WTC11 (cell line): ENCODE measurements around the gene AGBL4. TPM values are rescaled to one million over a fixed set of nuclear protein-coding genes. Genes with fewer than 3 reads are reported as not detected.

Experiments used
- ATAC-seq: fragments of 200-7000 bp; cut with Tn5 transposase; 2 replicates; pipeline ENCODE4 v1.10.0; 2021; ENCODE audit warnings: mild to moderate bottlenecking, moderate library complexity
- CTCF ChIA-PET: fragments of 300-600 bp; sonication (Branson Sonifier 250); formaldehyde crosslinking; loops from one replicate; lab custom pipeline; 2021; ENCODE audit warnings: antibody characterized with exemption; lab: Charles Lee
- POLR2A ChIA-PET: fragments of 350-600 bp; sonication (Branson Sonifier 250); formaldehyde crosslinking; loops from one replicate; lab custom pipeline; 2021; ENCODE audit warnings: antibody characterized with exemption; lab: Charles Lee
- DNase-seq: peaks from one replicate; pipeline ENCODE4 v3.0.0; 2021; ENCODE audit warnings: low spot score
- H3K27ac Mint-ChIP-seq: 2 replicates; pipeline ENCODE4 v1.8.0; 2021; ENCODE audit warnings: mixed read lengths
- H3K27me3 Mint-ChIP-seq: 2 replicates; pipeline ENCODE4 v1.8.0; 2021; ENCODE audit warnings: low read depth, mild to moderate bottlenecking, moderate library complexity, mixed read lengths
- H3K36me3 Mint-ChIP-seq: 2 replicates; pipeline ENCODE4 v1.8.0; 2021; ENCODE audit warnings: mixed read lengths
- H3K4me1 Mint-ChIP-seq: 2 replicates; pipeline ENCODE4 v1.8.0; 2022; ENCODE audit warnings: mixed read lengths
- H3K4me3 Mint-ChIP-seq: 2 replicates; pipeline ENCODE4 v1.8.0; 2021; ENCODE audit warnings: mild to moderate bottlenecking, moderate library complexity, mixed read lengths
- H3K9me3 Mint-ChIP-seq: 2 replicates; pipeline ENCODE4 v1.8.0; 2021; ENCODE audit warnings: mixed read lengths
- AFF4 ChIP-seq: sonication (generic); formaldehyde crosslinking; IDR thresholded peaks from 2 replicates; pipeline ENCODE4 v1.8.1; 2023; ENCODE audit warnings: mild to moderate bottlenecking, missing genetic modification reagents, borderline replicate concordance
- ATF1 ChIP-seq: sonication (generic); formaldehyde crosslinking; IDR thresholded peaks from 2 replicates; pipeline ENCODE4 v1.8.1; 2023; ENCODE audit warnings: mild to moderate bottlenecking, moderate library complexity, missing genetic modification reagents
- CREB1 ChIP-seq: sonication (generic); formaldehyde crosslinking; IDR thresholded peaks from 2 replicates; pipeline ENCODE4 v1.8.0; 2023; ENCODE audit warnings: mild to moderate bottlenecking, missing genetic modification reagents
- CTCF ChIP-seq: fragments of 200-600 bp; IDR thresholded peaks from 2 replicates; pipeline ENCODE4 v1.8.0; 2022; ENCODE audit warnings: antibody characterized with exemption
- FOXP4 ChIP-seq: sonication (generic); formaldehyde crosslinking; IDR thresholded peaks from 2 replicates; pipeline ENCODE4 v1.8.0; 2022; ENCODE audit warnings: mild to moderate bottlenecking, missing genetic modification reagents
- GTF2I ChIP-seq: fragments of 250-450 bp; sonication (Bioruptor Pico); conservative IDR thresholded peaks from 2 replicates; pipeline ENCODE4 v1.4.0; 2021; ENCODE audit warnings: mild to moderate bottlenecking
- IRF1 ChIP-seq: sonication (generic); formaldehyde crosslinking; IDR thresholded peaks from 2 replicates; pipeline ENCODE4 v1.8.0; 2023; ENCODE audit warnings: missing genetic modification reagents
- IRF2 ChIP-seq: sonication (generic); formaldehyde crosslinking; IDR thresholded peaks from 2 replicates; pipeline ENCODE4 v1.8.0; 2022; ENCODE audit warnings: low read depth, missing genetic modification reagents, borderline replicate concordance
- JUN ChIP-seq: sonication (generic); formaldehyde crosslinking; IDR thresholded peaks from 2 replicates; pipeline ENCODE4 v1.8.0; 2023; ENCODE audit warnings: mild to moderate bottlenecking, missing genetic modification reagents
- MXD4 ChIP-seq: fragments of 250-450 bp; sonication (Bioruptor Pico); IDR thresholded peaks from 2 replicates; pipeline ENCODE4 v1.8.0; 2021; ENCODE audit warnings: mild to moderate bottlenecking, moderate library complexity, borderline replicate concordance
- NFE2L1 ChIP-seq: sonication (generic); formaldehyde crosslinking; IDR thresholded peaks from 2 replicates; pipeline ENCODE4 v1.8.1; 2023; ENCODE audit warnings: missing genetic modification reagents
- NR2C2 ChIP-seq: sonication (generic); formaldehyde crosslinking; IDR thresholded peaks from 2 replicates; pipeline ENCODE4 v1.8.0; 2022; ENCODE audit warnings: mild to moderate bottlenecking, missing genetic modification reagents
- OVOL2 ChIP-seq: fragments of 250-450 bp; sonication (Bioruptor Pico); IDR thresholded peaks from 2 replicates; pipeline ENCODE4 v1.9.0; 2021; ENCODE audit warnings: mild to moderate bottlenecking, borderline replicate concordance
- PRDM15 ChIP-seq: sonication (generic); formaldehyde crosslinking; IDR thresholded peaks from 2 replicates; pipeline ENCODE4 v1.8.0; 2022; ENCODE audit warnings: missing genetic modification reagents
- PREB ChIP-seq: sonication (generic); formaldehyde crosslinking; IDR thresholded peaks from 2 replicates; pipeline ENCODE4 v1.8.1; 2022; ENCODE audit warnings: mild to moderate bottlenecking, missing genetic modification reagents, moderate library complexity, borderline replicate concordance
- TEAD1 ChIP-seq: sonication (generic); formaldehyde crosslinking; IDR thresholded peaks from 2 replicates; pipeline ENCODE4 v1.8.0; 2022; ENCODE audit warnings: mild to moderate bottlenecking, missing genetic modification reagents
- ZNF121 ChIP-seq: sonication (generic); formaldehyde crosslinking; IDR thresholded peaks from 2 replicates; pipeline ENCODE4 v1.8.0; 2023; ENCODE audit warnings: missing genetic modification reagents
- ZNF138 ChIP-seq: sonication (generic); formaldehyde crosslinking; conservative IDR thresholded peaks from 2 replicates; pipeline ENCODE4 v1.8.1; 2022; ENCODE audit warnings: mild to moderate bottlenecking, moderate library complexity, missing genetic modification reagents
- ZNF512 ChIP-seq: sonication (generic); formaldehyde crosslinking; IDR thresholded peaks from 2 replicates; pipeline ENCODE4 v1.8.1; 2022; ENCODE audit warnings: missing genetic modification reagents, borderline replicate concordance
- total RNA-seq: library from RNA; stranded (reverse); gene quantifications from 3 replicates; pipeline ENCODE4 v1.2.3, GENCODE V29; 2021

Gene AGBL4
- total RNA-seq, 1 experiment from 2014 or later: 0.87 TPM

GRCh38 chr1:49160677-49161076 is 863.1 kb downstream of the AGBL4 start (continued):
- TF ChIP-seq FOXP4 (no peak), ZNF121 (CRISPR knock-in tag) (no peak), CREB1 (CRISPR knock-in tag) (no peak), PRDM15 (CRISPR knock-in tag) (no peak), TEAD1 (no peak), NR2C2 (CRISPR knock-in tag) (no peak), NFE2L1 (no peak), OVOL2 (CRISPR knock-in tag) (no peak), PREB (CRISPR knock-in tag) (no peak)

- no peak for DNase-seq
- Mint-ChIP-seq H3K4me1 (no peaks in the 10 kb centered on the region), H3K36me3 (peaks cover 23% of the 10 kb centered on the region), H3K27me3 (peaks cover 2% of the 10 kb centered on the region; the same call in 1 of the 2 replicates), H3K9me3 (peaks cover 56% of the 10 kb centered on the region), H3K27ac (no peak overlapping the region), H3K4me3 (no peak overlapping the region)
- no peak for ATAC-seq
- POLR2A ChIA-PET: no interaction called here
- CTCF ChIA-PET: no interaction called here
- TF ChIP-seq CTCF (no peak), IRF1 (CRISPR knock-in tag) (no peak), GTF2I (CRISPR knock-in tag) (no peak), AFF4 (CRISPR knock-in tag) (no peak), IRF2 (no peak), JUN (CRISPR knock-in tag) (no peak), ZNF512 (CRISPR knock-in tag) (no peak), NFE2L1 (no peak), MXD4 (CRISPR knock-in tag) (no peak), ATF1 (no peak), ZNF138 (CRISPR knock-in tag) (no peak)
Observed at GRCh38 chr1:49136738-49137251, 887.0 kb downstream of the AGBL4 start.
